AG09309 (cell line): ENCODE measurements around the gene GABBR2.

Experiments
- DNase-seq: peaks from one replicate; pipeline ENCODE4 v3.0.0-alpha.2; 2010; ENCODE audit warnings: low read depth
- H3K4me3 ChIP-seq: 2 replicates; pipeline ENCODE4 v1.5.1; 2011; ENCODE audit warnings: mild to moderate bottlenecking, low read depth, low read length, moderate library complexity; ENCODE audit not compliant: control insufficient read depth
- TF ChIP-seq, protein P1 (sequence below): IDR thresholded peaks from 2 replicates; pipeline ENCODE4 v1.5.1; 2011; ENCODE audit warnings: mild to moderate bottlenecking, low read depth, low read length, inconsistent platforms; ENCODE audit not compliant: insufficient read depth, control insufficient read depth; ENCODE audit errors: missing control alignments

The GABBR2 gene

DNA sequence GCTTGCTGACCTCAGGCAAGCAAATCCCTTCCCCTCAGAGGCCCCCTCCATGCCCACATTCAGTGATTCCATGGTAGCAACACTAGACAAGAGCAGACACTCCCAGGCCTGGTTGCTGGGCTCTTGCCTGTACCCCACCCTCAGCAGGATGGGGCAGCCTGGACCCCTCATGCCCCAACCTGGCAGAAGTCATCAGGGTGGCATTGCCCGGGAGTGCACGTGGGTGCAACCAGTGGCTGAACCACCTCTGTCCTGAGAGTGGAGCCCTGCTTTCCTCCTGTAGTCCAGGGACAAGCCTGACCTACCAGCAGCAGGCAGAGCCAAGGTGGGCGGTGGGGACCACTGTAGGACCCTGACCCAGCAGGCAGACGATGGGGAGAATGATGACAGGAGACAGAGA, 387.5 kb downstream of the GABBR2 start:
- TF ChIP-seq, protein P1, sequence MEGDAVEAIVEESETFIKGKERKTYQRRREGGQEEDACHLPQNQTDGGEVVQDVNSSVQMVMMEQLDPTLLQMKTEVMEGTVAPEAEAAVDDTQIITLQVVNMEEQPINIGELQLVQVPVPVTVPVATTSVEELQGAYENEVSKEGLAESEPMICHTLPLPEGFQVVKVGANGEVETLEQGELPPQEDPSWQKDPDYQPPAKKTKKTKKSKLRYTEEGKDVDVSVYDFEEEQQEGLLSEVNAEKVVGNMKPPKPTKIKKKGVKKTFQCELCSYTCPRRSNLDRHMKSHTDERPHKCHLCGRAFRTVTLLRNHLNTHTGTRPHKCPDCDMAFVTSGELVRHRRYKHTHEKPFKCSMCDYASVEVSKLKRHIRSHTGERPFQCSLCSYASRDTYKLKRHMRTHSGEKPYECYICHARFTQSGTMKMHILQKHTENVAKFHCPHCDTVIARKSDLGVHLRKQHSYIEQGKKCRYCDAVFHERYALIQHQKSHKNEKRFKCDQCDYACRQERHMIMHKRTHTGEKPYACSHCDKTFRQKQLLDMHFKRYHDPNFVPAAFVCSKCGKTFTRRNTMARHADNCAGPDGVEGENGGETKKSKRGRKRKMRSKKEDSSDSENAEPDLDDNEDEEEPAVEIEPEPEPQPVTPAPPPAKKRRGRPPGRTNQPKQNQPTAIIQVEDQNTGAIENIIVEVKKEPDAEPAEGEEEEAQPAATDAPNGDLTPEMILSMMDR = no peak

DNA sequence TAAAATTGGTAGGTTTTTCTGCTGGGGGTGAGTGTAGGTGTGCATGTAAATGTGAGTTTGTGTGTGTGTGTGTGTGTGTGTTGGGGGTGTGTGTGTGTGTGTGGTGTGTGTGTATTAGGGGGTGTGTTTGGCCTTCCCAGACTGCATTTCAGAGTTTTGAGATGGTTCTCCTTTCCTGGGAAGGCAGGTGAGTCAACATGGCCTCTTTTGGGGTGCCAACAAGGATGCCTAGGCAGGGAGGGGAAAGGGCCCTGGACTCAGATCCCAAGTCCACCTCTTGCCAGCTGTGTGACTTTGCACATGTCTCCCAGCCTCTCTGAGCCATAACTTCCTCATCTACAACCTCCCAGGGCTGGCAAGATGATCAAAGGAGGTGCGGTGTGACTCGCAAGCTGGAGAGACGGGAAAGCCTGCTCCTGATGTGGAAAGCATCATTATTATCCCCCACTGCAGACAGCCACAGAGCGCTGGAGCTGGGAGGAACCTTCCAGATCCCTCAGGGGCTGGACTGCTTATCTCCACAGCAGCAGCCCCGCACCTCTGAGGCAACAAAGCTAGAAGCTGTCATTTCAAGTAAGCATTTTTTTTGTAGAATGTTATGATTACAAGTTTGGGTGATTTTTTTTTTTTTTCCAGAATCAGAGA, 389.8 kb downstream of the GABBR2 start:
- no peak for DNase-seq
- TF ChIP-seq, protein P1 = no peak
- H3K4me3 ChIP-seq = no peak overlapping the region

More for the DNA sequence above, 387.5 kb downstream of the GABBR2 start:
- no peak overlapping the region for H3K4me3 ChIP-seq
- DNase-seq = no peak

DNA sequence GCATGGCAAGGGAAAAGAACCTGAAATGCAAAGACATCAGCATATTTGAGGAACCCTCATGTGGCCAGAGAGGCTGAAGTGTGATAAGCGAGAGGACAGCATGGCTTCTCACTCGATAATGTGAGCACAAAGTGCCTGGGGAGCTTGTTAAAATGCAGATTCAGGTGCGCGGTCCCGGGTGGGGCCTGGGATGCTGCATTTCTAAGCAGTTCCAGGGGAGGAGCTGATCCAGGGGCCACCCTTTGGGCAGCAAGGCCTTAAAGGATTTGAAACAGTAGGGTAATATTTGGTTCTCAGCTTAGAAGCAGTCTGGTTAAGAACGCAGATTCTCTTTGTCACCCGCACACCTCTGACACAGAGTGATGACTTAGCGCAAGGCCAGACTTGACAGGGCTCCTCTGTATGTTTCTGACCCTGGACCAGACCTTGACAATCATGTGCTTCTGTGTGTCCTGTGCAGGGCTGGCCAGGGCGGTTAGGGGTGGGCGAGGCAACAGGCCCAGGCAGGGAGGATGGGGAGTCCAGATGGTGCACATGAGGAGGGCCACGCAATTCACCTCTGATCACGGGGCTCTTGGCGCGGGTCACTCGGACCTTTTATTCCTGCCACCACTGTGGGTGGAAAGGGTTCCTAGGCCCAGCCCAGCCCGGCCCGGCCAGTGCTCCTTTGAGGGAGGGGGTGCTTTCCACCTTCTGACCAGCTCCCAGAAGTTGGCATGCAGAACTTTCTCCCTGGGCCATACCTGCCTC, 390.5 kb downstream of the GABBR2 start:
- no peak overlapping the region for H3K4me3 ChIP-seq
- TF ChIP-seq, protein P1 = no peak
- no peak for DNase-seq

DNA sequence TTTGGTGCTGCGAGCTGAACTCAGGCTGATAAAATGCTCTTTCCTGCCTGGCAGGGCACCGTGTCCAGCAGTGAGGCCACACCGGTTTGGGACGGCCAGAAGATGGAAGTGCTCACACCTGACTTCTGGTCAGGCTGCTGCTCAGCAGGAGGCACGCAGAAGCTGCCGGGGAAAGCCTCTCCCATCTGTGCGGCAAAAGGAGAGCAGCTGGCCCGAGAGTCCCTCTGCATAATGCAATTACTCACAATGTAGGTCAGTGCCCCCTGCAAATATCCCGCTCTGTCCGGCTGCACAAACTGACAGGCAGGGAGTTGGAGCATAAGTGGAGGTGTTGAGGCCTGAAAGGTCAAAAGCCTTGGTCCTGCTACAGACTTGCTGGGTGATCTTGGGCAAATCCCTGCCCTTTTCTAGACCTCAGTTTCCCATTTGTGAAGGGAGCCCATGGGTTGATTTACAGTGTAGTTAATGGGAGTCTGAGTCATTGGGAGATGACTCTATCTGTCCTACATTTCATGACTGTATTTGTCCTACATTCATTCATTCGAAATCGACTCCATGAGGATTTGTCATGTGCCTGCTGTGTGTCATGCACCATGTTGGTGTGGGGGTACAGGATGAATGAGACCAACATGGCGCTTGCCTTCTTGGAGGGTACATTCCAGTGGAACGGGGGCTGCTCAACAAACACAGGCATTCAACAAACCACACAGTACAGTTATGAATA, 391.4 kb downstream of the GABBR2 start:
- peak; percentile 28 for DNase-seq
- H3K4me3 ChIP-seq = no peak overlapping the region
- TF ChIP-seq, protein P1 = no peak

DNA sequence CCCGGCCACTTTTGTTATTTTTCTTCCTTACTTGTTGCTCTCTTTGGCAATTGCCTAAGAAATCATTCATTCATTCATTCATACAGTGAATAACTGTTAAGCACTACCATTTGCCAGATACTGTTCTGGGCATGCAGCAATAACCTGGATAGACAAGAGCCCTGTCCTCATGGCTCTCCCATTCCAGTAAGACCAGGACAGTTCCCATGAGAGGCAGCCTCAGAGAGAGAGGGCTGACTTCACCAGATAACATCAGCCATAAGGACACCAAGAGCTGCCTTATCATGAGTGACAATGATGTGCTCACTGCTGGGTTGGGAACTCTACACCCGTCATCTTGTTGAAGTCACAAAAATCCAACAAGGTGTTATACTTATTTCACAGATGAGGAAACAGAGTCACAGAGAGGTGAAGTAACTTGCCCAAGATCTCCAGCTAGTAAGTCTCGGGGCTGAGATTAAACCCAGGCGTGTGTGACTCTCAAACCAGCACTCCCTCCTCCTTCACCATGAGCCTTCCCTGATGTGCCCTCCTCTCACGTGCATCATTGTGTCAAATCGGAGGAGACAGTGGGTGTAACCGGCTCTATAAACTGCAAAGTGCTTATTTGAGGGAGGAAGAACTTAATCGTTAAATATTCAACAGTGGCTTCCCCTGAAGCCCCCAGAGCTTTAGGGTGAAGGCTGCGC, 392.1 kb downstream of the GABBR2 start:
- TF ChIP-seq, protein P1 = no peak
- DNase-seq = no peak
- H3K4me3 ChIP-seq = no peak overlapping the region

DNA sequence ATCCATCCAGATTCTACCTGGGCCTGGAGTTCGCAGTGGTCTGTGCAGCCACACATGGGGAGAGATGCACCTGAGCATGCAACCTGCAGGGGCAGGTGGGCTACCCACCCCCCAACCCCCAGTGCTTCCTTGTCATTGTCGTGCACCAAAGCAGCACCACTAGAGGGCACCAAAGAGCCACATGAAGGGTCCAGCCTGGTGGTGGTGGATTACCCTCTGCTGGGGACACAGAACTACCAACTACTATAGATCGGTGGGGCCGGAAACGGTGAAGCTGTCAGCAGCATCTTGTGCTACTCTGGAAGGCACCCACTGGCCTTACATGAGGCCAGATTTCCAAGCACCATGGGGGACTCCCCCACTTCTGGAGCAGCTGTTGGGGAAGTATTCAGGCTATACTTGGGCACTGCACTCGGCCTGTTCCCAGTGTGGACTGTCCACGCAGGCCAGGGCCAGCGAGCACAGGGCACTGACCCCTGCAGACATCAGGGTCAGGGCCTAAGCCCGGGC, 393.1 kb downstream of the GABBR2 start:
- no peak overlapping the region for H3K4me3 ChIP-seq
- TF ChIP-seq, protein P1 = peak; percentile 97
- peak; percentile 27 for DNase-seq
